HepG2 (cell line): ENCODE data around the gene ABCE1. TPM values are rescaled to one million over a fixed set of nuclear protein-coding genes. Genes with fewer than 3 reads are reported as not detected.

Experiments used
- DMTF1 ChIP-seq: sonication (generic); formaldehyde crosslinking; IDR thresholded peaks from 2 replicates; pipeline ENCODE4 v1.4.0; 2020; ENCODE audit warnings: mild to moderate bottlenecking, missing genetic modification reagents
- FOXK1 ChIP-seq: sonication (generic); formaldehyde crosslinking; IDR thresholded peaks from 2 replicates; pipeline ENCODE4 v1.4.0; 2020; ENCODE audit warnings: low read depth, missing genetic modification reagents, borderline replicate concordance
- SRF ChIP-seq: IDR thresholded peaks from 2 replicates; pipeline ENCODE4 v1.6.1; 2011; ENCODE audit warnings: mild to moderate bottlenecking, low read depth, low read length, moderate library complexity
- TAF1 ChIP-seq: sonication (generic); formaldehyde crosslinking; IDR thresholded peaks from 2 replicates; pipeline ENCODE4 v1.4.0; 2020; ENCODE audit warnings: missing genetic modification reagents
- TMF1 ChIP-seq: sonication (generic); formaldehyde crosslinking; IDR thresholded peaks from 2 replicates; pipeline ENCODE4 v1.8.1; 2022; ENCODE audit warnings: low read depth, missing genetic modification reagents
- ZNF274 ChIP-seq: sonication (generic); formaldehyde crosslinking; IDR thresholded peaks from 2 replicates; pipeline ENCODE4 v1.5.1; 2020; ENCODE audit warnings: mild to moderate bottlenecking, missing genetic modification reagents
- ZNF280D ChIP-seq: sonication (generic); formaldehyde crosslinking; IDR thresholded peaks from 2 replicates; pipeline ENCODE4 v1.5.1; 2020; ENCODE audit warnings: mild to moderate bottlenecking, missing genetic modification reagents
- ZNF577 ChIP-seq: sonication (generic); formaldehyde crosslinking; IDR thresholded peaks from 2 replicates; pipeline ENCODE4 v1.4.0; 2020; ENCODE audit warnings: mild to moderate bottlenecking, low read depth, missing genetic modification reagents, borderline replicate concordance
- ZNF800 ChIP-seq: sonication (generic); formaldehyde crosslinking; IDR thresholded peaks from 2 replicates; pipeline ENCODE4 v1.4.0; 2020; ENCODE audit warnings: missing genetic modification reagents
- polyA plus RNA-seq, 8 experiments: library from polyadenylated mRNA; depleted of rRNA in 3 of 8; stranded (reverse) in 7 of 8; unstranded in 1 of 8; fragments of >200 nt; fragmentation: Illumina TruSeq in 4 of 8; extraction: Trizol in 4 of 8; gene quantifications; 2 replicates each; pipeline versions ENCODE4 v1.2.1 to v1.2.3, GENCODE V29; 2011 to 2016; ENCODE audit warnings: low read depth in 4 of 8, missing spikeins in 1 of 8, mixed read lengths in 1 of 8; ENCODE audit not compliant: insufficient read depth in 1 of 8
- total RNA-seq, 5 experiments: library from RNA; depleted of rRNA; stranded (reverse); fragments of >200 nt; fragmentation: Illumina TruSeq; extraction: Trizol; gene quantifications; 2 replicates each; pipeline ENCODE4 v1.2.3, GENCODE V29; 2016; ENCODE audit warnings: low read depth in 1 of 5
- TF ChIP-seq, protein P1 (sequence below), 2 experiments: sonication (generic) in 1 of 2; formaldehyde crosslinking in 1 of 2; IDR thresholded peaks; 2 replicates each; pipeline versions ENCODE4 v1.6.1 to v1.9.0; 2014 to 2022; ENCODE audit warnings: antibody characterized with exemption in 1 of 2, borderline replicate concordance in 1 of 2, inconsistent platforms in 1 of 2, low read depth in 1 of 2, missing genetic modification reagents in 1 of 2
- TF ChIP-seq, protein P2 (sequence below): sonication (generic); formaldehyde crosslinking; IDR thresholded peaks from 2 replicates; pipeline ENCODE4 v1.4.0; 2020; ENCODE audit warnings: mild to moderate bottlenecking, missing genetic modification reagents

ABCE1 gene
- total and polyA plus RNA-seq, 2 of the 13 experiments (the other 11 are each of a cell fraction or from before 2014, with no cell fraction given) = 50.8 to 139 TPM

- TF ChIP-seq, protein P1, sequence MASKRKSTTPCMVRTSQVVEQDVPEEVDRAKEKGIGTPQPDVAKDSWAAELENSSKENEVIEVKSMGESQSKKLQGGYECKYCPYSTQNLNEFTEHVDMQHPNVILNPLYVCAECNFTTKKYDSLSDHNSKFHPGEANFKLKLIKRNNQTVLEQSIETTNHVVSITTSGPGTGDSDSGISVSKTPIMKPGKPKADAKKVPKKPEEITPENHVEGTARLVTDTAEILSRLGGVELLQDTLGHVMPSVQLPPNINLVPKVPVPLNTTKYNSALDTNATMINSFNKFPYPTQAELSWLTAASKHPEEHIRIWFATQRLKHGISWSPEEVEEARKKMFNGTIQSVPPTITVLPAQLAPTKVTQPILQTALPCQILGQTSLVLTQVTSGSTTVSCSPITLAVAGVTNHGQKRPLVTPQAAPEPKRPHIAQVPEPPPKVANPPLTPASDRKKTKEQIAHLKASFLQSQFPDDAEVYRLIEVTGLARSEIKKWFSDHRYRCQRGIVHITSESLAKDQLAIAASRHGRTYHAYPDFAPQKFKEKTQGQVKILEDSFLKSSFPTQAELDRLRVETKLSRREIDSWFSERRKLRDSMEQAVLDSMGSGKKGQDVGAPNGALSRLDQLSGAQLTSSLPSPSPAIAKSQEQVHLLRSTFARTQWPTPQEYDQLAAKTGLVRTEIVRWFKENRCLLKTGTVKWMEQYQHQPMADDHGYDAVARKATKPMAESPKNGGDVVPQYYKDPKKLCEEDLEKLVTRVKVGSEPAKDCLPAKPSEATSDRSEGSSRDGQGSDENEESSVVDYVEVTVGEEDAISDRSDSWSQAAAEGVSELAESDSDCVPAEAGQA (IDR thresholded peaks at IDR 0.05; ENCODE audit: low read depth) = no peak
- TF ChIP-seq, protein P1 (CRISPR knock-in tag; IDR thresholded peaks at IDR 0.05; ENCODE audit: borderline replicate concordance) = no peak
- TF ChIP-seq TAF1 (CRISPR knock-in tag) (no peak), ZNF280D (CRISPR knock-in tag) (no peak), ZNF800 (CRISPR knock-in tag) (no peak), ZNF274 (CRISPR knock-in tag) (no peak), SRF (no peak), FOXK1 (no peak), DMTF1 (CRISPR knock-in tag) (no peak), ZNF577 (no peak), TMF1 (CRISPR knock-in tag) (no peak)
- TF ChIP-seq, protein P2, sequence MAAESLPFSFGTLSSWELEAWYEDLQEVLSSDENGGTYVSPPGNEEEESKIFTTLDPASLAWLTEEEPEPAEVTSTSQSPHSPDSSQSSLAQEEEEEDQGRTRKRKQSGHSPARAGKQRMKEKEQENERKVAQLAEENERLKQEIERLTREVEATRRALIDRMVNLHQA = no peak
Observed at GRCh38 chr4:145083891-145084605, 14.1 kb upstream of the ABCE1 start (continued).
